GM12891 (cell line): ENCODE measurements around the gene MRRF.

Experiments used
- POLR2A ChIP-seq: IDR thresholded peaks from 2 replicates; pipeline ENCODE4 v1.6.1; 2011; ENCODE audit warnings: low read depth, low read length, control low read depth
- POLR2AphosphoS5 ChIP-seq: IDR thresholded peaks from 2 replicates; pipeline ENCODE4 v1.6.1; 2011; ENCODE audit warnings: low read depth, low read length, control low read depth
- SPI1 ChIP-seq: IDR thresholded peaks from 2 replicates; pipeline ENCODE4 v1.6.1; 2011; ENCODE audit warnings: low read depth, low read length, control low read depth

- no peak for TF ChIP-seq SPI1
- no peak for TF ChIP-seq POLR2A
- TF ChIP-seq POLR2AphosphoS5: no peak
These were observed 49.0 kb upstream of the MRRF start for GRCh38 chr9:122215663-122216062.
